HG02938 (cell line): ENCODE data around the gene RFFL.

Source experiments
- ATAC-seq: cut with Tn5 transposase; IDR thresholded peaks from one replicate; pipeline ENCODE4 v1.9.1; 2021; ENCODE audit warnings: mild to moderate bottlenecking, moderate library complexity; ENCODE audit not compliant: unreplicated experiment

RFFL gene

DNA sequence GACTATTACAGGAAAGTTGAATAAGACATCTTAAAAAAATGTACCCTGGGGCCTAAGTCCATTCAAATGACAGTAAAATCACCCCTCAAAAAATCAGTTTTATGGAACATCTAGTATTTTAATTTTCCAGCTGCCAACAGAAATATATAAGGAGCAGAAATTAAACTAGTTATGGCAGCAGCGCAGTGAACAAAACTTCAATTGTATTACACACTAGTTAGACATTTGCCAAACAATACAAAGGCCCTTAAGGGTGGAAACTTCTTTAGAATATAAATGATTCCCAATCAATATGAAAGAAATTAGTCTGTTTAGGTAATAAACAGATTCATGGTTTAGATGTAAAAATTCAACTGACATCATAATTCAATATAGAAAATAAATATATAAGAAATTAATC is 18.1 kb upstream of the RFFL start:
- ATAC-seq = no peak

DNA sequence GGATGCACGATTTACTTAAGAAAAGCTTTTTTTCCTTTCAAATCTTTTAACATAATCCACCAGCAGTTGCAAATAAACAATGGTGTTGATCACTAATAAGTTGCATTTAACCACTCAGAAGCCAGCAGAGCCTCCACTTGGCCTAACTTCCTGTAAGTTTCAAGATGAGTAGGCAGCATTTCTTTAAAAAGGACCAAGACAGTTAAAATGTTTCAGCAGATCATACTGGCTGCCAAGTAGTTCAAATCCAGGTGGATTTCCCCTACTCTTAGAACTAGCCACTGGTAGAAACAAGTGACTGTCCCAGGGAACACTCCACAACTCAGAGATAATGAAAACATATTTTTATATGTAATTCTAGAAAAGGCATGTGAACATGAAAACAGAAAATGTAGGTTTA is 17.0 kb upstream of the RFFL start:
- peak; percentile 67 for ATAC-seq

GRCh38 chr17:35079547-35080423 is 16.3 kb upstream of the RFFL start:
- ATAC-seq = no peak

DNA sequence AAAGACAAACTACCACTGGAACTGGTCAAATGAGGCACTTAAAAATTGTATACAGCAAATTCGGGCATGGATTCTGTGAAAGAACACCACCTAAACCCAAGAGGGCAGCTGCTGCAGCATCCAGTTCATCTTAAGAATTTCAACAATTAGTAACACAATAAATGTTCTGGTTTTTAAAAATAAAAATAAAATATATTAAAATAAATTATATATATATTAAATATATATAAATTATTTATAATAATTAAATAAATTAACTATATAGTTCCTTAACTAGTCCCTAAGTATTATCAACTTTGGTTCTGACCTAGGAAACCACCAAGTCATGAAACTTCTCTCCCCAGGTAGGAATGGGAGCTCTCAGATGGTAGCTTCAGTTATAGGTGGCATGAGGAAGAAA is 13.4 kb upstream of the RFFL start:
- no peak for ATAC-seq

DNA sequence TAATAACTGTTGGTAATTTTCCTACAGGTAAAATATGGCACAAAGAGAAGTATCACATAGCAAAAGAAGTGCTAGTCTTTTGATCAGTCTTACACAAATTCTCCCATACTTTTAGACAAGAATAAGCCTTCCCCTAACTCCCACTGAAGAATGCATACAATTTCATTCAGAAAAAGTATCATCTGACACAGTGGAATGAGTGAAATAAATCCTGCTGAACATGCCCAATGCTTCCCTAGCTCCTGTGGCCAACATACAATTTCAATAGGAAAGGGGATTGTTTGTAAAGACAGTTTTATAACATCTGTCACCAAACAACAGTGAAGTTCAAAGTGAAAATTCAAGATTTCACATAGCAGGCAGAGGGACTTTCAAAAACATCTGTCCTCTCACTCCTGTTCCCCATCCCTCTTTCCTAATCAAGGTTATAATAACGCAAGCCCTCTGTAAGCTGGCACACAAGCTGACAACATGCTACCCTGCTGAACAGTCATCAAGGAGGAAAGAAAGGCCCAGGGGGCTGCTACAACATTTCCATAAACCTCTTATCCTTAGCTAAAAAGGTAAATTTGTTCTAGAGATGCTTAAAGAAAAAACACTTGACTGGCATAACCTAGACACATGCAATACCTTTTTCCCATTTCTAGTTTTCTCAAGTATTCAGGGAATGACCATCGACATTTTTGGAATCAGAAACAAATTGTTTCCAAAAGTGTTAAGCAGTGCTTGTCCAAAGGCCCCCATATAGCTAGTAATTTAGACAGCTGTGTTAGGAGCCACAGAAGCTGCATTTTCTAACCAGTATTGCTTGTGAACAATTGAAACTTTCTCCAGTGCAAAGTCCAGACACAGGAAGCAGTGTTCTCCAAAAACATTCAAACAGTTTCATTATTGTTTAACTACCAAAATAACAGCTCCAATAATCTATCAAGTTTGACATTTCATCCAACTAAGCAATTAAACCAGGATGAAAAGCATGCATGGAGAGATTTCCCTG is 11.5 kb upstream of the RFFL start:
- ATAC-seq = no peak

GRCh38 chr17:35073991-35074627 is 10.6 kb upstream of the RFFL start:
- no peak for ATAC-seq

DNA sequence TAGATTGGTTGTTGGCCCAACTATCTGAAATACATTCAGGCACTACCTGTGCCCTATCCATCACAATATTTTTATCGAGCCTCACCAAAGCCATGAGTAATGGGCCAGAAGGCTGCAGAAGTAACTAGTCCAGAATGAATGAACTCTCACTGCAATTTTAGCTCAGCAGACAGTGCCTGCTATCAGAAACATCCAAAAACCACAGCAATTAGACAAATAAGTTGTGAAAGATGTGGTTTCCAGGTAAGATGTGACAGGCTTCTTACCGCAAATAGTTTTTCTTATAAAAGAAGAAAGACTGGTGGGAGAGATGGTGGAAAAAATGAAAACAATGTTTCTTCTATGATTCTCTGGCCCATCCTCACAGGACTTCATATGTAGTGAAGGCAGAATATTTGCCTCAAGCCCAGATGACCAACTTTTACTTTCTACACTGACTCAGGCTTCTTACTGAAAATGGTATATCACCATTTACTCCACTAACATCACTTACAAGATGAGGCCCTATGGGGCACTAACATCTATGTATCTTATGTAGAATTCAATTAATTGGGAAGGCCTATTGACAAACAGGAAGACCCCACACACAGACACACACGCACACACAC is 9.8 kb upstream of the RFFL start:
- ATAC-seq = no peak

GRCh38 chr17:35069311-35069710 is 5.8 kb upstream of the RFFL start:
- no peak for ATAC-seq

DNA sequence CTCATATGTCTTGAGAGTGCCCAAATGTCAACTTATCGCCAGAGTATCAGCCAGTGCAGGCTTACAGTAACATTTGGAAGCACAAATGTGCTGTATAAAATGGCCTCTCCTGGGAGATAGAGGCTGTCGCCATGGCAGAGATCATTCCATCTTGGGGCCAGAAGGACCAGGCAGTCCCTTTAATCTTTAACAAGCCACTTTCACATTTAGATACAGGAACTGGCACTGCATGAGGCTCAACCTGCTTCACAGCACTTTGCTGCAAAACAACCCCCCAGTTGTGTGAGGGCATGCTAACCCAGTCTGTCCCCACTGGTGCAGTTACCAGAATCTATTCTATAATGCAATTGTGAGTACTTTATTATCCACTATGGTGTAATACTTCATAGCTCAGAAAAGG is 4.7 kb upstream of the RFFL start:
- ATAC-seq = no peak

- no peak for ATAC-seq
Observed at GRCh38 chr17:35065880-35066279, 2.4 kb upstream of the RFFL start.

GRCh38 chr17:35064516-35065215 is 1.2 kb upstream of the RFFL start:
- no peak for ATAC-seq

DNA sequence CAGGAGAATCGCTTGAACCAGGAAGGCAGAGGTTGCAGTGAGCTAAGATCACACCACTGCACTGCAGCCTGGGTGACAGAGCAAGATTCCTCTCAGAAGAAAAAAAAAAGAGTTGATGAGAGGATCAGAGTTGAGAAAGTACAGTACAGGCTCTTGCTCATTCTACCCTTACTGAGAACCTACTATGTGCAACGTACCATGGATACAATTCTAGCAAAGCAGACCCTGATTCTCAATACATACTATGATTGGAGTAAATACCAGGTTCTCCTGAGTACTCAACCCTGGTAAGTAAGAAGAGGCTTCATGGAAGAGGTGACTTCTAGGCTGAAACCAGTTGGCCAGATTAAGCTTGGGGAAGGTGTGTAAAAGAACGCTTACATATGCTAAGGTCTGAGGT is 1.2 kb downstream of the RFFL start:
- no peak for ATAC-seq

DNA sequence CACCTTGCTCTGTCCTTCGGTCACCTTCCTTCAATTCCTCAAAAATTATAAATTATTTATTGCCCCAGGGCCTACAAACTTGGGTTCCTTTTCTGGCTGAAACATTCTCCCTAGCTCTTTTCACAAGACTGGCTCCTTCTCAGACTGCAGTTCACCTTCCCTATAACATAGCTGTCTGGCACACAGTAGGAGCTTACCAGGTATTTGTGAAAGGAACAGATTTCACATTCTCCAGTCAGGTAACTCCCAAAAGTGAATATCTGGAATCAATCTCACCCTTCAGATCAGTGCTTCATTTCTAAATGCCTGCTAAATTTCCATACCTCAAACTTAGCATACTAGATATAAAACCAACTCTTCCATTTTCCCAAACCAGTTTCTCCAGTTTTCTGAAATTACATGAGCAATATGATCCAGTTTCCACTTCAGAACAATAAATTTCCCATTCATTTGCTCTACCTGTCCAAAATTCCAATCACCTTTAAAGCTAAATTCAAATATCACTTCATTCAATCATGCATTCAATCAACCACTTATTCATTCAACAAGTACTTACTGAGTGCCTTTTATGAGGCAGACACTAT is 6.1 kb downstream of the RFFL start:
- ATAC-seq = no peak

DNA sequence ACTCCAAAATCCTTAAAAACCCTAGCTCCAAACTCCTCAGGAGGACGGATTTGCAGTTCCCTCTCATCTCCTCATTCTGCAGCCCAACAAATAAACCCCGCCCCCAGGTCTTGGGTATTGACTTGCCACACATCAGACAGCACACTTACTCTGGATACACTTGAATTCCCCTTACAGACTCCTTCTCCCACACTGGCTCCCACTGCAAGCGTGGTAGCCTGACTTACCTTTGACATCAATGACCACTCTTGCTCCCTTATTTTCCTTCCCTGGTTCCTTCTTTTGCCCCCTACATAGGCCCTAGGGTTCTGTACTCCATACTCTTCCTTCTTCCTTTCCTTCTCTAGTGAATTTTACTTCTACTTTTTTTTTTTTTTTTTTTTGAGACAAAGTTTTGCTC is 7.5 kb downstream of the RFFL start:
- ATAC-seq = no peak

DNA sequence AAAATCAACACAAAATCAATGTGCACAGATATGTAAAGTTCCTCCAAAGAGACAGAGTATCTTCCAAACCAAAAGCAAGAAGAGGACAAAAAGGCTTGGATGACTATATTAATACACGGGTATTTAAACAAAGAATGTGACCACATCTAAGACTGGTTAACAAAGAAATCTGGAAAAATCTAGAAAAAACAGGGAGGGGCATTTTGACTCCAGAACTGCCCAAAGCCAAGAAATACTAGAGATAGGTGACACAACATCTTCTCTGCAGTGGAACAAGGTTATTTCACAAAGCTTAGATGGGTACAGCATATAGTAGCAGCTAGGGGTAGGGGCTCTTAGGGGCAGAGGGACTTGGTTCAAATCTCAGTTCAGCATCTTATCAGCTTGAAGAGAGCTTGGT is 10.3 kb downstream of the RFFL start:
- no peak for ATAC-seq

GRCh38 chr17:35052780-35053179 is 10.7 kb downstream of the RFFL start:
- ATAC-seq = no peak

DNA sequence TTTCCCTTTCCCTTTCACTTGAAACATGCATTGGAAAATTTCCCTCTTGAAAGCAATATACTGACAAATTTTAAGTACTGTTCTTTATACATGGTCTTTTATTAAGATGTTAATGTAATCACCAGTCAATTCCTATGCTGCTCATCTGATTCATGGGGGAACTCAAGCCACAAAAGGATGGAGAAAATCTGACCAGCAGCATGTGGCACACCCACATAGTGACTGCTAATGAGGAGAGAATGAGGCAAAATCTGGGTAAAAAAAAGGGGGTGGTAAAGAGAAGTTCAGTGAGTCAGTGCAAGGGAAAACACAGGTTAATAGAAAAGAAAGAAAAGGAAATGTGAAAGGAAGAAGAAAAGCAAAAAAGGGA is 11.3 kb downstream of the RFFL start:
- ATAC-seq = no peak

- no peak for ATAC-seq
Observed at GRCh38 chr17:35051579-35052240, 11.8 kb downstream of the RFFL start.

DNA sequence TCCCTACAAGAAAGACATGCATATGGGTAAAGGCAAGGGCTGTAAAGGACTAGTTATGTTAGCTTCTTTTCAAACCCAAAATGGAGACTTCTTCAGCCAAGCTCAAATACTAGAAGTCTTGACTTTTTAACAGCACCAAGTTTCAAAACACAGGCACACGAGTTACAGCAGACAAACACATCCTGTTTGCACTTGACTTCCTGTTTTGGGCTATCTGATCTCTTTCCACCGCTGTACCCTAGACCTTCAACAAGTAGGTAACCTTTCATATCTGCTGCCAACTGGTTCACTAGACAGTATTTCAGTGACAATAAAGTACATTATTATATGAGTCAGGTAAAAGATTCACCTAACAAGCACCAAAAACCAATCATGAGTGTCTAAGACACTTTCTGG is 12.3 kb downstream of the RFFL start:
- ATAC-seq = peak; percentile 54
